Epithelial cell of proximal tubule (primary cell): Measurements from ENCODE around the gene FOLH1. TPM values are rescaled to one million over a fixed set of nuclear protein-coding genes. Genes with fewer than 3 reads are reported as not detected.
A peak's percentile ranks its signal among the peaks of the same experiment; 100 is the strongest.
"Not testable (repeated sequence)": the region's sequence is repeated elsewhere in the genome, so short reads cannot be mapped to it uniquely, and the experiment has no call there.

Experiments
- DNase-seq: peaks from one replicate; pipeline ENCODE4 v3.0.0-alpha.2; 2011; ENCODE audit warnings: low read depth
- H3K4me3 ChIP-seq: 2 replicates; pipeline ENCODE4 v1.5.1; 2011; ENCODE audit warnings: low read depth, mild to moderate bottlenecking, low read length
- total RNA-seq: library from RNA; depleted of rRNA; stranded (reverse); fragments of >200 nt; gene quantifications from 2 replicates; pipeline ENCODE4 v1.2.3, GENCODE V29; 2015
- TF ChIP-seq, protein P1 (sequence below): conservative IDR thresholded peaks from 2 replicates; pipeline ENCODE4 v1.5.1; 2012; ENCODE audit warnings: low read depth, mild to moderate bottlenecking, low read length

Gene FOLH1
- not detected in 2 replicates for total RNA-seq

DNA sequence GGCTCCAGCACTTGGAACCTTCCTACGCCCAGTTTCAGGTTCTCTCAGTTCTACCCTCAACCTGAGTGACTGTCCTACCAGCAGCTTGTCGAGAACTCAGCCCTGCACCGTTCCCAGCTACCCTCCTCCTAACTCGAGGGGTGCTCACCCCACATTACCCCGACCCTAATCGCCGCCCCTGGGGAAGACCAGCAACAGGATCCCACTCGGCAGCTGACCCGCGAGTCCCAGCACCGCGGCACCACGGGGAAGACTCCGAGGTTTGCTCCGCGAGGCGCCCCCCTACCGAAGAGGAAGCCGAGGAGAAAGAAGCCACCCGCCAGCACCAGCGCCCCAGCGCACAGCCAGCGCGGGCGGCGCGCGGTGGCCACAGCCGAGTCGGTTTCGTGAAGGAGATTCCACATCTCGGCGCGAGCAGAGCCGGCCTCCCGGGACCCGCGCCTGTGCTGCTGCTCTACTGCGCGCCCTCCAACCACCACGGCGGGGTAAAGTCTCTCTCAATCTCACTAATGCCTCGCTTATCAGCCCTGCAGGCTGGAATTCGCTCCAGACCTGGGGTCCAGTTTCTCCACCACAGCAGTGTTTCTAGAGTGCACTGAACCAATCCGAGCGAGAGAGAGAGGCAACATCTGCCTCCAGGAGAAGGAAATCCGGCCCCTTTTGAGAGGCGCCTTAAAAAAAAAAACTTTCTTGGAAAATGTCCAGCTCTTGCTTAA lies at the start of gene FOLH1:
TSS of gene FOLH1 (minus strand) at position 597 of the 716 bp plus-strand sequence. CDS start at position 404, 193 bp downstream.
- no peak for DNase-seq
- peak within 1 kb of the TSS; percentile 62 for H3K4me3 ChIP-seq

DNA sequence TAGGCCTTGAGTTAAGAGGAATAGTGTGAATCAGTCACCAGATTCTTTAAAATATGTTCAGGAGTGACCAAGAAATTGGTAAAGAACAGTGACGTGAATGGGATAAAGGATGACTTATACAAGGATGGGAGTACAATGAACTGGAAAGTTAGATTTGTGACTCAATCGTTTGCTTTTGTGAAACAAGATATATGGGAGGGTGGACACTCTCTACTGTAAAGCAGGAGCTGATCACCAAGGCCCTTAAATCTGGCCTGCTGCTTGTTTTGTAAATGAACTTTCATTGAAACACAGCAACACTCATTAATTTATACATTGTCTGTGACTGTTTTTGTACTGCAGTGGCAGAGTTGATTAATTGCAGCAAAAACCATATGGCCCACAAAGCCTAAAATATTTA lies 46.7 kb upstream of the FOLH1 start:
- DNase-seq, H3K4me3 ChIP-seq: not testable (repeated sequence)

More for the DNA sequence above, at the start of gene FOLH1:
- TF ChIP-seq, protein P1, sequence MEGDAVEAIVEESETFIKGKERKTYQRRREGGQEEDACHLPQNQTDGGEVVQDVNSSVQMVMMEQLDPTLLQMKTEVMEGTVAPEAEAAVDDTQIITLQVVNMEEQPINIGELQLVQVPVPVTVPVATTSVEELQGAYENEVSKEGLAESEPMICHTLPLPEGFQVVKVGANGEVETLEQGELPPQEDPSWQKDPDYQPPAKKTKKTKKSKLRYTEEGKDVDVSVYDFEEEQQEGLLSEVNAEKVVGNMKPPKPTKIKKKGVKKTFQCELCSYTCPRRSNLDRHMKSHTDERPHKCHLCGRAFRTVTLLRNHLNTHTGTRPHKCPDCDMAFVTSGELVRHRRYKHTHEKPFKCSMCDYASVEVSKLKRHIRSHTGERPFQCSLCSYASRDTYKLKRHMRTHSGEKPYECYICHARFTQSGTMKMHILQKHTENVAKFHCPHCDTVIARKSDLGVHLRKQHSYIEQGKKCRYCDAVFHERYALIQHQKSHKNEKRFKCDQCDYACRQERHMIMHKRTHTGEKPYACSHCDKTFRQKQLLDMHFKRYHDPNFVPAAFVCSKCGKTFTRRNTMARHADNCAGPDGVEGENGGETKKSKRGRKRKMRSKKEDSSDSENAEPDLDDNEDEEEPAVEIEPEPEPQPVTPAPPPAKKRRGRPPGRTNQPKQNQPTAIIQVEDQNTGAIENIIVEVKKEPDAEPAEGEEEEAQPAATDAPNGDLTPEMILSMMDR: no peak

DNA sequence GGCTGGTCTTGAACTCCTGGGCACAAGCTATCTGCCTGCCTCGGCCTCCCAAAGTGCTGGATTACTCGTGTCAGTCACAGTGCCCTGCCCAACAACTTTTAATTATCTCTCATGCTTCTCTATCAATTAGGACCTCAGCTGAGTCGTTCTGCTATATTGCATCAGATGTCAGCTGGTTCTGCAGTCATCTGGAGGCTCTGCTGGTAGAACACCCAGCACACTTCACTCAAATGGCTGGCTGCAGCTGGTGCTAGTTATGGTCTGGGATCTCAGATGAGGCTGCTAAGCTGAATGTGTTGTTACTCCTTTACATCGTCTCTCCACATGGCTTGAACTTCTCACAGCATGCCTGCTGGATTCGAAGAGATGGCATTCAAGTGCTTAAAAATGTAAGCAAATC lies 42.8 kb upstream of the FOLH1 start:
- H3K4me3 ChIP-seq, DNase-seq: not testable (repeated sequence)

DNA sequence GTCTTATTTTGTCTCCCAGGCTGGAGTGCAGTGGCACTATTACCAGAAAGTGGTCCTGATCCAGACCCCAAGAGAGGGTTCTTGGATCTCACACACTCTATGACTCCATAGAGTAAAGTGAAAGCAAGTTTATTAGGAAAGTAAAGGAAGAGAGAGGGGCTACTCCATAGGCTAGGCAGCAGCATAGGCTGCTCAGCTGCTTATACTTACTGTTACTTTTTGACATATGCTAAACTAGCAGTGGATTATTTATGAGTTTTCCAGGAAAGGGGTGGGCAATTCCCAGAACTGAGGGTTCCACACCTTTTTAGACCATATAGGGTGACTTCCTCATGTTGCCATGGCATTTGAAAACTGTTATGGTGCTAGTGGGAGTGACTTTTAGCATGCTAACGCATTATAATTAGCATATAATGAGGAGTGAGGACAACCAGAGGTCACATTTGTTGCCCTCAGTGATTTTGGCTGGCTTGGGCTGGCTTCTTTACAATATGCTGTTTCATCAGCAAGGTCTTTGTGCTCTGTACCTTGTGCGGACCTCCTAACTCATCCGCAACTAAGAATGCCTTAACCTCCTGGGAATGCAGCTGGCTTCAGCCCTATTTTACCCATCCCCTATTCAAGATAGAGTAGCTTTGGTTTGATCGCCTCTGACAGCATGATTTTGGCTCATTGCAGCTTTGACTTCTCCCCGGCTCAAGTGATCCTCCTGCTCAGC lies 42.2 kb upstream of the FOLH1 start:
- not testable (repeated sequence) for DNase-seq, H3K4me3 ChIP-seq

DNA sequence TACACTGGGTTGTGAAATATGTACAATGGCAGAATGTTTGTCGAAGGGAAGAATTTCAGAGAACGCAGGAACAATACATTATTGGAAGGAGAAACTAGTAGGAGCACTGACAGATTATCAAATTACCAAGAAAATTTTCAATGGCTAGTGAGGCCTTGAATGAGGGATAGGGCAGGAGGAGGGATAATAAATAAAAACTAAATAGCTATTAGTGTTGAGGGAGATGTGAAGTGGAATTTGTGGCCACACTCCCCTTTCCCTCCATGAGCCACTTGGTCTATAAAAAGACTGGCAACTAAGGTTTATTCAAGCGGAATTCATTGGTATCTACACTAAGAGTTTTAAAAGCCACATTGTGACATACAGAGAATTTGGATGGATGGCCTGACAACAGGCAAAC lies 41.0 kb upstream of the FOLH1 start:
- H3K4me3 ChIP-seq, DNase-seq: not testable (repeated sequence)

DNA sequence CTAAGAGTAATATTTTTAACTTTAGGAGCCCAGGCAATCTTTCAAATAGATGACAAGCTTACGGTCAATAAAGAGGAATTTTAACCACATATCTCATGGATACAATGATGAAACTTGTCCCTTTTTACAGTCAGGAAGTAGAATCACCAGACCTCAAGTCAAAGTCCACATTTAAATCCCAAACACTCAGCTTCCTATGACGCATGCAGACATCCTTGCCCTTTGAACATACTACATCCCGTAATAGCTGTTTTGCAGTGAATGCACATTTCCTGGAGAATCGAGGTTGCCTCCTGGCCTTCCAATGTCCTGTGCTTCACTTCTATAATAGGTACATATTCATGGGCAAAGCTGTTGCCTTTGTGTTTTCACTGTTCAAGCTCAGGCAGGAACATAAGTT lies 25.3 kb upstream of the FOLH1 start:
- H3K4me3 ChIP-seq: not testable (repeated sequence)
- peak; percentile 13 for DNase-seq

DNA sequence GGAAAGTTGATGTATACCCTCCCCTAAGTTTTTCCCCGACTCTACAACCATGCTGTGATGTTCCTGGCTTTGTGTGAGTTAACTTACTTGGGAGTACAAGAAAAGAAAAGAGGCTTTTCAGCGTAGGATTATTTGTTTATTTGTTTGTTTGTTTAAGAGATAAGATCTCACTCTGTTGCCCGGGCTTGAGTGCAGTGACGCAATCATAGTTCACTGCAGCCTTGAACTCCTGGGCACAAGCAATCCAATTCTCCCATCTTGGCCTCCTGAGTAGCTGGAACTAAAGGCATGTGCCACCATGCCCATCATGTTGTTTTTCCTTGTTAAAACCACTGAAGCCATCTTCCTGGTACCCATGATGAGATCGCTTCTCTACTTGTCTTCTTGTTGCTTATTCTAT lies 24.6 kb upstream of the FOLH1 start:
- not testable (repeated sequence) for H3K4me3 ChIP-seq, DNase-seq

DNA sequence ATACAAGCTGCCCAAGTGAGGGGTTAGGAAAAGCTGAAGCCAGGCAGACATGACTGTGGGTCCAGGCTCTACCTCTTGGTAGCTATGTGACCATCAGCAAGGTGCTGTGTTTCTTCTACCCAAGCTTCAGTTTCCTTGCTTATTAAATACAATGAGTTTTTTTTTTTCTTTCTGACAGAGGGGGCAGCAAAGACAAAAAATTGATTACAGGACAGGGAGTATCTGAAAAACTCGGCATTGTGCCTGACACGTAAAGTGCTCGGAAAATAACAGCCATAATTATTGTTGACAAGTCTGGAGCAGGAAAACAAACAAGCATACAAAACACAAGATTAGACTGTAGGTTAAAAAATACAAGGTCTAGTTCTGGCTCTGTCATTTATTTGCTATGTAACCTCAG lies 23.3 kb upstream of the FOLH1 start:
- not testable (repeated sequence) for DNase-seq, H3K4me3 ChIP-seq

DNA sequence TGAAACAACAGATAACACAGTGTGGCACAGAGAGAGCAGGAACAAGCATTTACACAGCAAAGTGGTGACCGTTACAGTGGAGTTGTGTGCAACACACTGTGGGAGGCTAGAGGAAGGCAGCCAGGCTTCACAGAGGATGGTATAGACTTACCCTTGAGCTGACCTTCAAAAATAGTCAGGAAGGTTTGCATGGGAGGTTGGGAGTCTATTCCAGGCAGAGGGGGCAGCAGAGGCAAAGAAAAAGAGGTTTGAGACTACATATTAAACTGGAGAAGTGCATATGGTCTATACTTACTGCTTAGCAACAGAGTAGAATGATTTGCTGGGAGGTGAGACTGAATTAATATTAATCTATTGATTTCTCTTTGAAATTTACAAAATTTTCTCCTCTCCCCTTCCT lies 22.1 kb upstream of the FOLH1 start:
- TF ChIP-seq, protein P1: peak; percentile 13
- not testable (repeated sequence) for DNase-seq, H3K4me3 ChIP-seq

DNA sequence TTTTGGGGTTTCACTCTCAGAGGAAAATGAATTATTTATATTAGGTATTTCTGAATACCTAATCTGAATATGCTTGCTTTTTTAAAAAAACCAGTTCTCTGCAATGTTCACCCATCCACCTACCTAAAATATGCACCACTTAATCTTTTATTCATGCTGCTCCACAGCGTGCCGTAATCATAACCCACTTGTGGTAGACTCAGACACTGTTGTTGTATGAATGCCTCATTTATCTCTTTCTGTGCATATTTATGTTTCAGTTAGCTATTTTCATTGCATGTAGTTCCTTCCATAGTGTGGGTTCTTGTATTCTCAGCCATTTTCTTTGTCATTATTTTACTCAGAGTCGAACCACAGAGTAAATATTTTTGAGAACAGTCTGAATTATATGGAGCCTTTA lies 21.6 kb upstream of the FOLH1 start:
- DNase-seq, H3K4me3 ChIP-seq: not testable (repeated sequence)

DNA sequence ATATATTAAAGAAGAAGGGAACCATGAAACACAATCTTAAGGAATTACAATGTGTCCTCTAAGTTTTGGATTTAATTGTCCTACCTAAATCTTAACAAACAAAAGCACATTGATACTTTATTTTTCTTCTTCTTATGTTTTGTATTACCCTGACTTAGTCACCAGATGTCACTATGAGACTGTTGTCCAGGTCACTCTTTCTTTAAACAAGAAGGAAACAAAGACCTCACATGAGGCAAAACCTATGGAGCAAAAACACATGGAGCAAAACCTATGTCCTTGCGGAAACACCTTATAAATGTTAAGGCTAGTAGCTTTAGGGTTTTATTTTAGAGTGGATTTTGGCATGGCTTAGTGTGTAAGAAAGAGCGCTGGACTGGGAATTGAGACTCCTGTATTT lies 20.7 kb upstream of the FOLH1 start:
- H3K4me3 ChIP-seq, DNase-seq: not testable (repeated sequence)
- TF ChIP-seq, protein P1: peak; percentile 44

DNA sequence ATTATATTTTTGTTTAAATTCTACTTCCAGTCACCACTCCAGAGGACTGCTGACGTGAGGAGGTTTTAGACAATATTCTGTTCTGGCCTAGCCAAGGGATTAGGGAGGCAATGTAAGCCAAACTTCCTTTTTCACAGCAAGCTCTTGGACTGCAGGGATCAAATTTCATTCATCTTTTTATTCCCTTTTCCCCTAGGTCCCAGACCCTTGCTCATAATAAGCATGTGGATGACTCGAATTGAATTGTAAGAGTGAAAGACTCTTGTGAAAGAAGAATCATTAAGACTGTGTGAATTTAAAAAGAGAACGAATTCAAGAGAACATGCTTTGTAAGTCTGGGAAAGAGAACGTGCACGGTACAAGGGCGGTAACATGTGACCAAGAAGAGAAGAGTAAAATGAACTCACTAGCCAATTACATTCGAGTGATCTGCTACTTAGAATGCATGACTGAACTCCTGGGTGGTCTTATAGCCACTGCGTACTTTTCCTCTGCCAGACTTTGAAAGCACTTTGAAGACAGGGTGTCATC lies 16.9 kb upstream of the FOLH1 start:
- not testable (repeated sequence) for H3K4me3 ChIP-seq, DNase-seq
